ENCODE results near the gene JOSD2. TPM values are rescaled to one million over a fixed set of nuclear protein-coding genes. Genes with fewer than 3 reads are reported as not detected.

The JOSD2 gene
- total and polyA plus RNA-seq, 9 of the 15 experiments (the other 6 are each of a cell fraction or from before 2014, with no cell fraction given): 0.06 to 14.4 (median 3.1) TPM

DNA sequence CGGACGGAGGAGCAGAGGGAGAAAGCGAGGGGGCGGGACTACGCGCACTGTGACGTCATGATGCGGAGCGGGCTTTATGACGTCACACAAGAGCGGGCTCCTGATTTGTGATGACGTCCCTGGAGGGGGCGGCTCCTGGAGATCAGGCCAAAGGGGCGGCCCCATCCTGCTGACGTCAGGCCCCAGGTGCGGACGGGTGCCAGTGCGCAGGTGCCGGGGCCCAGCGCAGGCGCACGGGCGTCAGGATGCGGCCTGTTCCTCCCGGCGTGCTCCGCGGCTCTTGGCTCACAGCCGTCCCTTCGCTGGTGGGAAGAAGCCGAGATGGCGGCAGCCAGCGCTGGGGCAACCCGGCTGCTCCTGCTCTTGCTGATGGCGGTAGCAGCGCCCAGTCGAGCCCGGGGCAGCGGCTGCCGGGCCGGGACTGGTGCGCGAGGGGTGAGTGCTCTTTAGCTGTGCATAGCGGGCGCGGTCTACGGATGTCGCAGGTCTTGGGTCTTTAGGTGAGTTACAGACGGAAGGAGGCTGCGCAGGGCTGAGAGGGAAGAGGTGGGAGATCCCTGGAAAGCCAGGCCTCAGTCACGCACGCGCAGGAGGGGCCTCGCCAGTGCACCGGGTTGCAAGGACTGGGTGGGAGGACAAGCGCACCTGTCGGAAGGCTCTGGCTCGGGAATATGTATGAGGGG is 34.6 kb downstream of the JOSD2 start, which contains the start of the genes EMC10 and GARIN5A (continued):
- TF ChIP-seq, protein P1, sequence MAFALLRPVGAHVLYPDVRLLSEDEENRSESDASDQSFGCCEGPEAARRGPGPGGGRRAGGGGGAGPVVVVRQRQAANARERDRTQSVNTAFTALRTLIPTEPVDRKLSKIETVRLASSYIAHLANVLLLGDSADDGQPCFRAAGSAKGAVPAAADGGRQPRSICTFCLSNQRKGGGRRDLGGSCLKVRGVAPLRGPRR (CRISPR knock-in tag; IDR thresholded peaks at IDR 0.05): no peak
- TF ChIP-seq SLC30A9 (CRISPR knock-in tag; IDR thresholded peaks at IDR 0.05) (no peak), SRSF7 (optimal IDR thresholded peaks at IDR 0.05; ENCODE audit: low read depth, low read length) (no peak), TAL1 (IDR thresholded peaks at IDR 0.05) (no peak), ZNF12 (CRISPR knock-in tag; IDR thresholded peaks at IDR 0.05) (no peak), SIN3B (IDR thresholded peaks at IDR 0.05; ENCODE audit: low read depth) (peak; percentile 35; the same call in 1 of the 2 replicates), TCF3 (CRISPR knock-in tag; IDR thresholded peaks at IDR 0.05) (no peak; the same call in 1 of the 2 replicates), TEAD4 (IDR thresholded peaks at IDR 0.05; ENCODE audit: low read length) (no peak), TEAD4 (CRISPR knock-in tag; IDR thresholded peaks at IDR 0.05; ENCODE audit: borderline replicate concordance) (no peak), BDP1 (IDR thresholded peaks at IDR 0.05; ENCODE audit: insufficient read depth, insufficient read length) (no peak), ESRRA (IDR thresholded peaks at IDR 0.05; ENCODE audit: borderline replicate concordance, low read depth) (peak; percentile 85; the same call in 1 of the 2 replicates), RBFOX2 (IDR thresholded peaks at IDR 0.05; ENCODE audit: low read depth, low read length) (peak; percentile 97), STAT5B (CRISPR knock-in tag; IDR thresholded peaks at IDR 0.05) (no peak), ZNF212 (CRISPR knock-in tag; IDR thresholded peaks at IDR 0.05) (no peak), POLR2H (tag; IDR thresholded peaks at IDR 0.05; ENCODE audit: low read depth) (no peak; the same call in 1 of the 2 replicates)
- TF ChIP-seq, protein P2, sequence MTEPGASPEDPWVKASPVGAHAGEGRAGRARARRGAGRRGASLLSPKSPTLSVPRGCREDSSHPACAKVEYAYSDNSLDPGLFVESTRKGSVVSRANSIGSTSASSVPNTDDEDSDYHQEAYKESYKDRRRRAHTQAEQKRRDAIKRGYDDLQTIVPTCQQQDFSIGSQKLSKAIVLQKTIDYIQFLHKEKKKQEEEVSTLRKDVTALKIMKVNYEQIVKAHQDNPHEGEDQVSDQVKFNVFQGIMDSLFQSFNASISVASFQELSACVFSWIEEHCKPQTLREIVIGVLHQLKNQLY (CRISPR knock-in tag; conservative IDR thresholded peaks at IDR 0.05): no peak
- TF ChIP-seq, protein P3, sequence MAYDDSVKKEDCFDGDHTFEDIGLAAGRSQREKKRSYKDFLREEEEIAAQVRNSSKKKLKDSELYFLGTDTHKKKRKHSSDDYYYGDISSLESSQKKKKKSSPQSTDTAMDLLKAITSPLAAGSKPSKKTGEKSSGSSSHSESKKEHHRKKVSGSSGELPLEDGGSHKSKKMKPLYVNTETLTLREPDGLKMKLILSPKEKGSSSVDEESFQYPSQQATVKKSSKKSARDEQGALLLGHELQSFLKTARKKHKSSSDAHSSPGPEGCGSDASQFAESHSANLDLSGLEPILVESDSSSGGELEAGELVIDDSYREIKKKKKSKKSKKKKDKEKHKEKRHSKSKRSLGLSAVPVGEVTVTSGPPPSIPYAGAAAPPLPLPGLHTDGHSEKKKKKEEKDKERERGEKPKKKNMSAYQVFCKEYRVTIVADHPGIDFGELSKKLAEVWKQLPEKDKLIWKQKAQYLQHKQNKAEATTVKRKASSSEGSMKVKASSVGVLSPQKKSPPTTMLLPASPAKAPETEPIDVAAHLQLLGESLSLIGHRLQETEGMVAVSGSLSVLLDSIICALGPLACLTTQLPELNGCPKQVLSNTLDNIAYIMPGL (CRISPR knock-in tag; IDR thresholded peaks at IDR 0.05): no peak
- TF ChIP-seq, protein P4, sequence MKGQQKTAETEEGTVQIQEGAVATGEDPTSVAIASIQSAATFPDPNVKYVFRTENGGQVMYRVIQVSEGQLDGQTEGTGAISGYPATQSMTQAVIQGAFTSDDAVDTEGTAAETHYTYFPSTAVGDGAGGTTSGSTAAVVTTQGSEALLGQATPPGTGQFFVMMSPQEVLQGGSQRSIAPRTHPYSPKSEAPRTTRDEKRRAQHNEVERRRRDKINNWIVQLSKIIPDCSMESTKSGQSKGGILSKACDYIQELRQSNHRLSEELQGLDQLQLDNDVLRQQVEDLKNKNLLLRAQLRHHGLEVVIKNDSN (CRISPR knock-in tag; IDR thresholded peaks at IDR 0.05): no peak; the same call in 1 of the 2 replicates
- TF ChIP-seq, protein P5, sequence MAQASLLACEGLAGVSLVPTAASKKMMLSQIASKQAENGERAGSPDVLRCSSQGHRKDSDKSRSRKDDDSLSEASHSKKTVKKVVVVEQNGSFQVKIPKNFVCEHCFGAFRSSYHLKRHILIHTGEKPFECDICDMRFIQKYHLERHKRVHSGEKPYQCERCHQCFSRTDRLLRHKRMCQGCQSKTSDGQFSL (CRISPR knock-in tag; IDR thresholded peaks at IDR 0.05): no peak; the same call in 1 of the 2 replicates
- TF ChIP-seq, protein P5 (tag; IDR thresholded peaks at IDR 0.05): no peak
- TF ChIP-seq, protein P6, sequence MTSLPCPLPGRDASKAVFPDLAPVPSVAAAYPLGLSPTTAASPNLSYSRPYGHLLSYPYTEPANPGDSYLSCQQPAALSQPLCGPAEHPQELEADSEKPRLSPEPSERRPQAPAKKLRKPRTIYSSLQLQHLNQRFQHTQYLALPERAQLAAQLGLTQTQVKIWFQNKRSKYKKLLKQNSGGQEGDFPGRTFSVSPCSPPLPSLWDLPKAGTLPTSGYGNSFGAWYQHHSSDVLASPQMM (CRISPR knock-in tag; IDR thresholded peaks at IDR 0.05): no peak
- TF ChIP-seq, protein P7, sequence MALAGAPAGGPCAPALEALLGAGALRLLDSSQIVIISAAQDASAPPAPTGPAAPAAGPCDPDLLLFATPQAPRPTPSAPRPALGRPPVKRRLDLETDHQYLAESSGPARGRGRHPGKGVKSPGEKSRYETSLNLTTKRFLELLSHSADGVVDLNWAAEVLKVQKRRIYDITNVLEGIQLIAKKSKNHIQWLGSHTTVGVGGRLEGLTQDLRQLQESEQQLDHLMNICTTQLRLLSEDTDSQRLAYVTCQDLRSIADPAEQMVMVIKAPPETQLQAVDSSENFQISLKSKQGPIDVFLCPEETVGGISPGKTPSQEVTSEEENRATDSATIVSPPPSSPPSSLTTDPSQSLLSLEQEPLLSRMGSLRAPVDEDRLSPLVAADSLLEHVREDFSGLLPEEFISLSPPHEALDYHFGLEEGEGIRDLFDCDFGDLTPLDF (CRISPR knock-in tag; IDR thresholded peaks at IDR 0.05): no peak; the same call in 1 of the 2 replicates
